Right forelimb (tissue), 1 donor: ENCODE data around the gene JAK2.
A peak's percentile ranks its signal among the peaks of the same experiment; 100 is the strongest.
"Not testable (repeated sequence)": the region's sequence is repeated elsewhere in the genome, so short reads cannot be mapped to it uniquely, and the experiment has no call there.

Experiments
- DNase-seq: peaks from one replicate; pipeline ENCODE4 v3.0.0-alpha.2; 2018

JAK2 gene

DNA sequence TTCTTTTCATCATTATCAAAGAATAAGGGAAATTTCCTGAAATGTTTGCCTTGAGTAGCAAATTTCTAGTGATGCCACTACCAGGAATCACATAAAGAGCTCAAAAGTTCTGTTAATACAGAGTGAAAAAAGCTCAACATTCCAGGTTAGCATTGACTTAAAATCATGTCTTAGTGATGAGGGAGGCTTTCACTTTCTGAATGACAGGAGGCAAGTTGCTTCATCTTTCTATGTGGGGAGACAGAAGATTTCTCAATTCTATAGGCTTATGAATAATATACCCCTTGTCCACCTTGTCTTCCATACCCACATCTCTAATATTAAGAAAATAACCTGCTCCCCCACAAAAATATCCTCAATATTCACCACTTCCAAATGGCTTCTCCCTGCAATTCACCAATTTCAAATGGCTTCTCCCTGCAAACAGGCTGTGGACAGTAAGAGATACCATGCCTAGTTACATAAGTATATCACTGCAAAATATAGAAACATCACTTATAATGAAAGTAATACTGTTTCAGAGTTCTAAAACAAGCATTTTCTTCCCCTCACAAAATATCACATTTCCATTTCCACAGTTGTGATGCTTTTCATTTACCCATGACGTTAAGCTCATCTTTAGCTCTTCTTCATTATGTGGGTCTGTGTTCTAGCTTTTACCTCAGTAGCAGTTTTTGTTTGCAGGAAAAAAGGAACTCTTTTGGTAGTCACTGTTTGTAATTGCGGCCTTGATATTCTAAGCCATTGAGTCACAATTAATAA, 2.2 kb upstream of the JAK2 start:
- no peak for DNase-seq

DNA sequence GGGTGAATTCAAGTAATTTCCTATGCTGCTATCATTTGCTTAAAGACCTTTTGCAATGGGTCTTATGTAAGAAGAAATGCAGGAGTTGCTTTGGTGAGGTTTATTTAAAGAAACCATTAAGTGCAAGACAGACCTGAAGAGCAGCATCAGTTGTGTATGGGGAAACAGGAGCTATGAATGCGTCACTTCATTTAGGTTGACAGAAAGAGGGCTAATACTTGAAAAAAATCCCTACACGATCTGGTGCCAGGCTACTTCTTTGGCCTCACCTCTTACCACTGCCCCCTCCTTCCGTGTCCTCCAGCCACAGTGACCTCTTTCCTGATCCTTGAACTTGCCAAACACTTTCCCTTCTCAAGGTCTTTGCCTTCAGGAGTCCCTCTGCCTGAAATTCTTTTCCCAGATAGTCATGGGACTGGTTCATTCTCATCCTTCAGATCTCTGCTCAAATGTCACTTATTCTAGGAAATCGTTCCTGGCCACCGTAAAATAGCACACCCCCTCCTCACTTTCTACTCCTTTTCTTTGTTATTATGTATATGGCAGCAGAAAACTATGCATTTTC, 1.4 kb upstream of the JAK2 start:
- no peak for DNase-seq

DNA sequence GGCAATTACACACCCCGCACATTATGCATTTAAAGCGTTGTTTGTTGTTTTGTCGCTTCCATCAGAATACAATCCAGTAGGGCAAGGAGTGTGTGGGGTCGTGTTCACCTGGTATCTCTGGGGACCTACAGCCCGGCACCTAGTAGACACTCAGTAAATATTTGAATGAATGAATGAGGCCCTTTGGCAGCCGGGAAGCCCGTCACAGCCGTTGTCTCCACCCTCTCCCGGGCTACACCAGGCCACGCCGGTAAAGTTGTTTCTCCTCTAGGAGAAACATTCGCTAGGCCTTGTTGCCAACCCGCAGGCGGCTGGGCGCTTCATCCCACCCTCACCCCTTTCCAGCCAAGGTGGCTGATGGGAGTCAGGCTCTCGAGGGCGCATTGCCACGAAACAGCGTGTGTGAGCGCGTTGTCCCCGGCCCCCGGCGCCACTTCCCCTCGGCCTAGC, 876 bp upstream of the JAK2 start:
- DNase-seq: no peak

DNA sequence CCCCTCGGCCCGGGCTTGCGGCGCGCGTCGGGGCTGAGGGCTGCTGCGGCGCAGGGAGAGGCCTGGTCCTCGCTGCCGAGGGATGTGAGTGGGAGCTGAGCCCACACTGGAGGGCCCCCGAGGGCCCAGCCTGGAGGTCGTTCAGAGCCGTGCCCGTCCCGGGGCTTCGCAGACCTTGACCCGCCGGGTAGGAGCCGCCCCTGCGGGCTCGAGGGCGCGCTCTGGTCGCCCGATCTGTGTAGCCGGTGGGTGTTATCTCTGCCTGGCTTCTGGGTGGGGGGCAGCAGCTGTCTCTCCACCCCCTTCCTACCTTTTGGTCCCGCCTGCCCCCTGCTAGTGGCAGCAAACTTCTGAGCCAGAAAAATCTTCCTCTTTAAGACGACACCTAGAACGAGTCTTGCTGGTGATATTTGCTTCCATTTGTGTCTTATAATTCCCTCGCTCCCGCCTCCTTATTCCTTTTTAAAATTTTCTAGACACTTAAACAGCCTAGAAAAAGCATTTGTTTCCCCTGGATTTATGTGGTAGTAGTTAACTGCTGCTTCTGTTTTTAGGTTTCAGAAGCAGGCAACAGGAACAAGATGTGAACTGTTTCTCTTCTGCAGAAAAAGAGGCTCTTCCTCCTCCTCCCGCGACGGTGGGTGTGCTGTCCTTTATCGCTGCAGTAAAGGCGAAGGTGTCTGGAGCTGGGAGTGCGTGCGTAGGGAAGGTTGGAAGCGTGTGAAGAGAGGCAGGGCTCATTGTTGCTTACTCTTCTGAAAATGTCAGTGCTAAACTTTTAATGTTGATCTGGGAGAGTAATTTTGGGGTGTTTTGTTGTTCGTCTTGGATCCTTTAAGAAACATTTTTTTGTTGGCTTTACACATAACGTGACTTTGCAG, 554 bp downstream of the JAK2 start:
- DNase-seq: peak; percentile 66

DNA sequence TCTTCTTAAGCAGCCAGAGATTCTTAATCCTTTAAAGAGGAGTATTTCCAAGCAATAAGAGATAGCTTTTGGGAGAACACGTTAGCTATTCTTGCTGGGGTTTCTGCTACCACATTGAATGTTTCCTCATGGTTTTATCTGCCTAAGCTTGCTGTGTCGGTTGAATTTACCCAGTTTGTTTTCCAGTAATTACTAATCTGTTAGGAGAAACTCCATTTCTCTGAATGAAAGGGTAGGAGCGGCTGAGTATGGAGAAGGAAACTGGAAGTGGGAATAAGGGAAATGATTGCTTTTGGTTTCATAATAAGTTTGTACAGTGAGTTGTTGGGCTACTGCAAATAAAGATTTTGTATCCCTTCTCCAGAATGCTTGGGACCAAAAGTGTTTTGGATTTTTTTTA, 1.2 kb downstream of the JAK2 start:
- DNase-seq: no peak

DNA sequence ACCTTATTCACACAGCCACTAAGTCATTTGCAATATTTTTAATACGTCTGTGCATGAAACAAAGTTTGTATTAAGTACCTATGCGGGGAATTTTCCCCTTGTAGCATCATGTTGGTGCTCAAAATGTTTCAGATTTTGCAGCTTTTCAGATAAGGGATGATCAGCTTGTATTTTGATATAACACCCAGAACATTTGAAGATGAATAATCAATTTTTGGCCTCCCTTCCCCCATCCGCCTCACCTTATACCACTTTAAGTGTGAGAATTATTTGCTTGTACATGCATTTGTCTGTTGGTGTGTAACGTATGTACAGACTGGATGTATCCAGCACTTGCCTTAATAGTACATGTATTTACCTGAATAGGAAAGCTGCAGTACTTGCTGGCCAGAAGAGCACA, 1.7 kb downstream of the JAK2 start:
- no peak for DNase-seq

DNA sequence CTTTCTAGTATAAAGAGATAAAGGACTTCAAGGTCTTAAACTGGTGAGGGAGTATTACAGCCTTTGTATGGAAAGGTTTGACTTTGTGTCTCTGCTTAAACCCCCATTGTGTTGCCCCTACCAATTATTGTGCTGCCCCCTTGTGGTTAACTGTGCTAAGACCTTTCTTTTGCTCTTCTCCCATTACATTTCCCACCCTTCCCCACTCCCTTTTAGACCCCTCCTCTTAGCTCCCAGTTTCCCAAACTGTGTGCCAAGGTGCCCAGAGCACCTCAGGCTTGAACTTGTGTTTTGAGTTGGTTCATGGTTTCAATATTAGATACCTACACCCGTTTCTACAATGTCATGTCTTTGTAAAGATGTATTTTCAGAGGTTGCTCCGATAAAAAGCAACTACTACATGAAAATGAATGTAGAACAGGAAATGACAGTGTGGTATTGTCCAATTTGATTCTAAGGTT, 2.9 kb downstream of the JAK2 start:
- DNase-seq: no peak

DNA sequence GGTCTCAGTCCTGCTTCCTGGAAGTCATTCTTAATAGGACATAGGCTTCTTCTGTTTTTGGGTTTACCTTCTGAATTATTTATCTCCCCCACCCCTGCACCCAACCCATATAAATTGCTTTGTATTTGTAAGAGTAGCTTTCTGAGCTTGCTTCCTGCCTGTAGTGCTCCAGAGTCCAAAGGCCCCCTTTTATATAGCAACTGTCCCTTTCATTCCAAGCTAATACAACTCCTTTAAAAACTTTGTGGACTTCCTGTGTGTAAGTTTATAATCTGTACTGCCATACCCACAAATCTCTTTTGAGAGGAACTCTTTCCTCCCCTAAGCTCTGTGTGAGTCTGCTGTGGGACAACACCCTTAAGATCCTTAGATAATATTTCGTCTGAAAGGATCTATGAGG, 7.8 kb downstream of the JAK2 start:
- DNase-seq: no peak

DNA sequence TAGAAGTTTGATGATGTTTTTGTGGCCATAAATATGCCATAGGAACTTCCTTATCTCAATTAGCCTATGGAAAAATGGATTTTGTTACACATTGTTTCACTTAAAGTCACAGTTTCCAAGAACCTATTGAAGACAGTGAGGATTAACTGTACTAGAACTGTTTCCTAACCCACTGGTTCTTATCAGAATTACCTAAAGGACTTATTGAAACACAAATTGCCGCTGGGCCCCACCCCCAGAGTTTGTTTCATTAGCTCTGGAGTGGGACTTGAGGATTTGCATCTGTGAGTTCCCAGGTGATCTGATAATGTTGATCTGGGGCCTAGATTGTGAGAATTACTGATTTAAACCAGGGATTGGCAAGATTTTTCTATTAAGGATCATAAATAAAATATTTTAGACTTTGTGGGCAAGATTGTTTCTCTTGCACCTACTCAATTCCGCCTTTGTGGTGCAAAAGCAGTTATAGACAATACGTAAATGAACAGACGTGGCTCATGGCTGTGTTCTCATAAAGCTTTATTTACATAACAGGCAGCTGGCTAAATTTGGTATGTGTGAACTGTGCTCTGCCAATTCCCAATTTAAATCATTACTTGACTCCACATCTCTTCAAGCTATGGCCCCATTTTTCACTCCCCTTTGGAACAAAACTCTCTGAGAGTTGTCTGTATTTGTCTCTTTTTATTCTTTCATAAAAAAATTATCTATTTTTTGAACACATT, 9.3 kb downstream of the JAK2 start:
- DNase-seq: no peak

DNA sequence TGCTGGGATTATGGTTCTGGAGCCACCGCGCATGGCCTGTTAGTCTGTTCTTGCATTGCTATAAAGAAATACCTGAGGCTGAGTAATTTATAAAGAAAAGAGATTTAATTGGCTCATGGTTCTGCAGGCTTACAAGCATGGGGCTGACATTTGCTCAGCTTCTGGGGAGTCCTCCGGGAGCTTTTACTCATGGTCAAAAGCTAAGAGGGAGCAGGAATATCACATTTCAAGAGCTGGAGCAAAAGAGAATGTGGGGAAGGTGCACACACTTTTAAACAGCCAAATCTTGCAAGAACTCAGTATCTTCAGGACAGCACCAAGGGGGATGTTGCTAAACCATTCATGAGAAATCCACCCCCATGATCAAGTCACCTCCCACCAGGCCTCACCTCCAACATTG, 12.1 kb downstream of the JAK2 start:
- no peak for DNase-seq

DNA sequence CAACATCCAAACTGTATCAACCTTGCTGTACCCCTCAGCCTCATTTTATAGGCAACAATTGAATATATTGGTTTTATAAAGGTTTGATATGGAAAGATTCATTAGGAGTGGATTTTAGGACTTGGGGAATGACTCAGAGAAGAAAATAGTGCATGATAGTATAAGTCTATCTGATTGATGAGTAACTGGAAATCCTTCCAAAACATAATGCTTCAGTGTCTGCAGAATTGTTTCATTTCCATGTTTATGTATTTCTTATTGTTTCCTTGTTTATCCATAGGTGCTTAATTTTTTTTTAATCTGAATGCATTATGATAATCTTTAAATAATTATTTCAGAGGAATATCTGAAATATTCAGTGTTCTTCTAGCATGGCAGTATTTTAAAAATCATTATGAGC, 12.6 kb downstream of the JAK2 start:
- DNase-seq: no peak

DNA sequence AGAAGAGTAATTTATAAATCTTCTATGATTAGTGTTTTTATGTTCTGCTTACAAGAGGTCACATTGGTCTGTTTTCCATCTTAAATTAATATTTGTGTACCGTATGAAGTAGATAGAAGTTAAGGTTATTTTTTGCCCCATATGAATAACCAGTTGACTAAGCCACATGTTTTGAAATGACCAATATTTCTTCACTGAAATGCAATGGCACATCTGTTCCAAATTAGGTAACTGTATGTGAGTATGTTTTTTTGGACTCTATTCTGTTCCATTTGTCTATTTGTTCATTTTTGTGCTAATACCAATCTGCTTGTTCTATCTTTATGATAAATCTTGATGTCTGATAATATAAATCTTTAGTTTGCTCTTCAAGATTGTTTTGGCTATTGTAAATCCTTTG, 17.7 kb downstream of the JAK2 start:
- DNase-seq: no peak

DNA sequence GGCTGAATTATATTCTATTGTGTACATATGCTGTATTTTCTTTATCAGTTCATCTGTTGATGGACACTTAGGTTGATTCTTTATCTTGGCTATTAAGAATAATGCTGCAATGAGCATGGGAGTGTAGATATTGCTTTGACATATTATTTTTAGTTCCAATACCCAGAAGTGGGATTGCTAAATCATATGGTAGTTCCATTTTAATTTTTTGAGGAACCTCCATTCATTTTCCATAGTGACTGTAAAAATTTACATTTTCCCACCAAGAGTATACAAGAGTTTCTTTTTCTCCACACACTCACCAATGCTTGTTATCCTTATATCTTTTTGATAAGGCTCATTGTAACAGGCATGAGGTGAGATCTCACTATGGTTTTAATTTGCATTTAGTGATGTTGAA, 19.4 kb downstream of the JAK2 start:
- no peak for DNase-seq

DNA sequence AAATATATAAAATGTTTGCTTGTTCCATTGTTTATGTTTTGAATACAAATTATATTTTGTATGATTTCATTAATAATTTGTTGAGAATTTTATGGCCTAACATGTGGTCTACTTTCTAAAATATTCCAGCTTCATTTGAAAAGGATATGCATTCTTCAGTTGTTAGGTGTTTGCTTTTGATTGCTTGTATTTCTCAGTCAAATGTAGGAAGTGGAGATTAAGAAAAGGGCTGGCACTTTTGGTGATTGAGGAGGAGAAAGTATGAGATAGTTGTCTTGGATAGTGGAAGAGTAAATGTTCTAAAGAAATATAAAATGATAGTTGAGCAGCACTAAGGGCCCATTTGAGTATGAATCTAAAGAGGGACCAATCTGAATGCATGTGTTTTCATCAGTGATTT, 23.1 kb downstream of the JAK2 start:
- DNase-seq: no peak

DNA sequence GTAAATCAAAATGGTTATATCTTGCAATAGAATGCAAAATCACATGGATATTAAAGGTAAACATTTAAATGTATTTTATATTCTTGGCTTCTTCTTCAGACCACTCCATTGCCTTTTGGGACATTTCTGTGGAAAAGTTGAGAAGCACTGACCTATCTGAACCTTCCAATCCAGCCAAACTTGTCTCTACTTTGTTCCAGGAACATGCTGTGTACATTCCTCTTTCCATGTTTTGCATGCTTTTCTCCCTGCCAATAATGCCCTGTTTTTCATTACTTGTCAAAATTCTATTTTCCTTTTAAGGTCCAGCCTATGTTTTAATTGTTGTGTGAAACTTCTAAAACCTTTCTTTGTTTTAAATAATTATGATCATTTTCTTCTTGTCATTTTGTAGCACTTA, 28.3 kb downstream of the JAK2 start:
- DNase-seq: no peak

DNA sequence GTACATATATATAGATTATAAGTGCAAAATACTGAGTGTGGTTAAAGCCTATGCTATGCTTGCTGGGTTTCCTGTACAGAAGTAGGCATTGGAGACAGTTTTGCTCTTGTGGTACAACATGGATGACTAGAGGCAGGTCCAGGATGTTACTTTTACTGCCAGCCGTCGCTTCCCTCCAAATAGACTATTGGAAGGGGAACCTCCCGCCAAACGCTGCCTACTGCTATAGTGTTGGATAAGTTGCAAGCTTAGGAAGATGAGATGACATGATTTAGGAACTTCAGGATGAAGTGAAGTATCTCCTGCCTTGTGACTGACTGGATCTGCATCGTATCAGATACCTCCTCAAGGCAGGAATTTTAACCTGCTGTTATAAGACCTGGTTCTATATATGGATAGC, 30.9 kb downstream of the JAK2 start:
- DNase-seq: no peak

DNA sequence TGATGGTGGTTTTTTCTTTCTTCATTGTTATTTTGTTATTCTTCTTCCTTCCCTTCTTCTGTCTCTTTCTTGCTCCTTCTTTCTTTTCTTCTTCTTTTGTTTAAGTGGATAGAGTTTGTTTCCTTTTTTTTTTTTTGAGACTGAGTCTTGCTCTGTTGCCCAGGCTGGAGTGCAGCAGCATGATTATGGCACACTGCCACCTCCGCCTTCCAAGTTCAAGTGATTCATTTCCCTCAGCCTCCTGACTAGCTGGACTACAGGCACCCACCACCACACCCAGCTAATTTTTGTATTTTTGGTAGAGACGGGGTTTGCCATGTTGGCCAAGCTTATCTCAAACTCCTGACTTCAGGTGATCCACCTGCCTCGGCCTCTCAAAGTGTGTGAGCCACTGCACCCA, 40.3 kb downstream of the JAK2 start:
- no peak for DNase-seq

DNA sequence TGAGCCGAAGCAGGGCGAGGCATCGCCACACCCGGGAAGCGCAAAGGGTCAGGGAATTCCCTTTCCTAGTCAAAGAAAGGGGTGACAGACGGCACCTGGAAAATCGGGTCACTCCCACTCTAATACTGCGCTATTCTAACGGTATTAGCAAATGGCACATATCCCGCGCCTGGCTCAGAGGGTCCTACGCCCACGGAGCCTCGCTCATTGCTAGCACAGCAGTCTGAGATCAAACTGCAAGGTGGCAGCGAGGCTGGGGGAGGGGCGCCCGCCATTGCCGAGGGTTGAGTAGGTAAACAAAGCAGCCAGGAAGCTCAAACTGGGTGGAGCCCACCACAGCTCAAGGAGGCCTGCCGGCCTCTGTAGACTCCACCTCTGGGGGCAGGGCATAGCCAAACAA, 46.9 kb downstream of the JAK2 start:
- not testable (repeated sequence) for DNase-seq

DNA sequence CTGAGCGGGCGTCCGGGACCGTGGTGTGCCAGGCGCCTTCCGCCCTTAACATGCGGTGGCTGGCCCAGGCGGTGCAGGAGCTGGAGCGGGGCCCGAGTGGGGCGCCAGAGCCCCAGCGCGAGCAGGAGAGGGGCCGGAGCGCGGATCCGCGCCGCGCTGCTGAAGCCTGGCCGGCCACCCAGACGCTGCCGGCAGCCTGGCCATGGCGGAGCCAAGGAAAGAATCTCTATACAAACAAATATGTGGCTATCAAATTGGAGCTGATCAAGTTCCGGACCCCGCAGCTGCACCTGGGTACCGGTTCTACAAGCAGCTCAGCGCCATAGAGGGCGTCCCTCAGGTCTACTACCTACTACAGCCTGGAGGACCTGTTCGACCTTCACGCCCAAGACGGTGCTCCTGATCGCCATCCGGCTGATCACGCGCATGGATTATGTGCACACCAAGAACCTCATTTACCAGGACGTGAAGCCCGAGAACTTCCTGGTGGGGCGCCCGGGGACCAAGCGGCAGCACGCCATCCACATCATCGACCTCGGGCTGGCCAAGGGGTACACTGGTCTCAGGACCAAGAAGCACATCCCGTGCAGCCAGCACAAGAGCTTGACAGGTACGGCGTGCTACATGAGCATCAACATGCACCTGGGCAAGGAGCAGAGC, 55.8 kb downstream of the JAK2 start:
- no peak for DNase-seq

DNA sequence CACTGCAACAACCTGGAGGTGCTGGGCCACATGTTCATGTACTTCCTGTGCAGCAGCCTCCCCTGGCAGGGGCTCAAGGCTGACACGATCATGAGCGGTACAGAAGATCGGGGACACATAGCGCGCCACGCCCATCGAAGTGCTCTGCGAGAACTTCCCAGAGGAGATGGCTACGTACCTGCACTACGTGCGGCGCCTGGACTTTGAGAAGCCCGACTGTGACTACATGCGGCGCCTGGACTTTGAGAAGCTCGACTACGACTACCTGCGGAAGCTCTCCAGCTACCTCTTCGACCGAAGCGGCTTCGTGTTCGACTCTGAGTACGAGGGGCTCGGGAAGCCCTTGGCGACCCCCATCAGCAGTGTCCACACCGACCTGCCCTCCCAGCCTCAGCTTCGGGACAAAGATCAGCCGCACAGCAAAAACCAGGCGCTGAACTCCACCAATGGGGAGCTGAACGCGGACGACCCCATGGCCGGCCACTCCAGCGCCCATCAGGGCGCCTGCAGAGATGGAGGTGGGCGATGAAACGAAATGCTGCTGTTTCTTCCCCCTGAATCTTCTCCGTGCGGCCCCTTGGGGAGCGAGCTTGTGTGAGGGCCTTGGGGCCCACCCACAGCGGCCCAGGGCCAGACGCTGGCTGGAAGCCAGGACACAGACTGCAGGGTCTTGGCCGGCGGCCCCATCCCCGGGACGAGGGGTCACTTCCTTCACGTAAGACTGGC, 56.5 kb downstream of the JAK2 start:
- no peak for DNase-seq

DNA sequence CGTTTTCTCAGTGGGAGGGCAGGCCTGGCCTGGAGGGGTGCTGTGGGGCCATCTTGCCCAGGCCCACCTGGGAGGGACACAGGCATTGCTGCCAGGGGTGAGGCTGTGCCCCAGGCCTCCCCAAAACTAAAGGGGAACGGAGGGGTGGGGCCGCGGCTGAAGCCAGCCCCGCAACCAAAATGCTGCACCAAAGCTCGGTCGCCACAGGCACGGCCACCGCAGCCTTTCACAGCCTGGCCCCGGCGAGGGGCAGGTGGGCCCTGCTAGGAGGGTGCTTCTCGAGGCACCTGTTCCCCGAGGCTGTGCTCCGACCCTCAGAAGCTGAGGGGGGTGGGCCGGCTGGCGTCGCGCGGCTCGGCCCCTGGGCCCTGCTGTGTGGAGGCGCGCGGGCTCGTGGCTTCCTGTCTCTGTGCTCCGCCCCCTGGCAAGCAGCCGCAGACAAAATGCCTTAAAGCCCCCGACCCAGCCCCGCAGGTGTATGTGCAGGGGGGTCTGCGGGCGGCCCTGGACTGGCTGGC, 57.6 kb downstream of the JAK2 start:
- no peak for DNase-seq

DNA sequence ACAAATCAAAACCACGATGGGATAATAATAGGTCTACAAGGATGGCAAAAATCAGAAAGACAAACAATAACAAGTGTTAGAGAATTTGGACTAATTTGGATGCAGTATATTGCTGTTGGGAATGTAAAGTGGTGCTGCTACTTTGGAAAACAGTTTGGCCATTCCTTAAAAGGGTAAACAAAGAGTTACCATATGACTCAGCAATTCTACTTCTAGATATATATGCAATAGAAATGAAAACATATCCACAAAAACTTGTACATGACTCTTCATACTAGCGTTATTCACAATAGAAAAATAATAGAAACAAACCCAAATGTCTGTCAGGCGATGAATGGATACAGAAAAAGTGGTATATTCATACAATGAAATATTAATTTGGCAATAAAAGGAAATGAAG, 58.3 kb downstream of the JAK2 start:
- no peak for DNase-seq
